NCI-H1694 treated with DMSO at 0.1 percent for 48 hours (cell line): Measurements from ENCODE around the gene AGXT.
"Not testable (repeated sequence)": the region's sequence is repeated elsewhere in the genome, so short reads cannot be mapped to it uniquely, and the experiment has no call there.

Experiments
- DNase-seq: peaks from one replicate; lab custom pipeline; 2025; lab: John Stamatoyannopoulos, UW

Gene AGXT

DNA sequence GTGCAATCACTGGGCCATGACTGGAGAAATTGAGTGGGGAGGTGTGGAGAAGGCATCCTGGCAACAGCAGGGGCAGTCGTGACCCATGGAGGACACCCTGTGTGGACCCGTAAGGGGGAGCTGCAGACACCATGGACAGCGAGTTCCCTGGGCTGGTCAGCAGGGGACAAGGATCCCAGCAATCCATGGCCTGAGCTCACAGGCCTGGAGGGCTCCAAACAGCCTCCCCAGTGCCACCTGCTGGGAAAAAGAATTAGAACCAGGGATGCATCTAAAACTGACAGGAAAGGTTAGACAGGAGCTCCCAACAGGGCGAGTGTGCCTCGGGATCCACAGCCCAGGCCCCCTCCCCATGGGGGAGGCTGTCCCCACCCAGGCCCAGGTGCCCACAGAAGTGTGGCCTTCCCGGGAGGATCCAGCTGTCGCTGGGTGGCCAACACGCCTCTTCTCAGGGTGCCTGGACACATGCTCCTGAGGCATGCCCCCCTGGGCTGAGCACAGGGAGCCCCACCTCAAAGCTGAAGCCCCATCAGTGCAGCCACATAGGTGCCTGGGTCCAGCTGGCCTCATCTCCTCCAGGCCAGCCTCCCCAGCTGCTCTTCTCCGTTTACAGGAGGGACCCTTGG is 28.1 kb upstream of the AGXT start:
- peak; percentile 23 for DNase-seq

DNA sequence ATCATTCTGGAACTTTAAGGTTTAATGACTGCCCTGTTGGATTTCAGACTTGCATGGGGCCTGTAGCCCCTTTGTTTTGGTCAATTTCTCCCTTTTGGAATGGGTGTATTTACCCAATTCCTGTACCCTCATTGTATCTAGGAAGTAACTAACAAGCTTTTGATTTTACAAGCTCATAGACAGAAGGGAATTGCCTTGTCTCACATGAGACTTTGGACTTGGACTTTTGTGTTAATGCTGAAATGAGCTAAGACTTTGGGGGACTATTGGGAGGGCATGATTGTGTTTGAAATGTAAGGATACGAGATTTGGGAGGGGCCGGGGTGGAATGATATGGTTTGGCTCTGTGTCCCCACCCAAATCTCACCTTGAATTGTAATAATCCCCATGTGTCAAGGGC is 22.3 kb upstream of the AGXT start:
- not testable (repeated sequence) for DNase-seq

DNA sequence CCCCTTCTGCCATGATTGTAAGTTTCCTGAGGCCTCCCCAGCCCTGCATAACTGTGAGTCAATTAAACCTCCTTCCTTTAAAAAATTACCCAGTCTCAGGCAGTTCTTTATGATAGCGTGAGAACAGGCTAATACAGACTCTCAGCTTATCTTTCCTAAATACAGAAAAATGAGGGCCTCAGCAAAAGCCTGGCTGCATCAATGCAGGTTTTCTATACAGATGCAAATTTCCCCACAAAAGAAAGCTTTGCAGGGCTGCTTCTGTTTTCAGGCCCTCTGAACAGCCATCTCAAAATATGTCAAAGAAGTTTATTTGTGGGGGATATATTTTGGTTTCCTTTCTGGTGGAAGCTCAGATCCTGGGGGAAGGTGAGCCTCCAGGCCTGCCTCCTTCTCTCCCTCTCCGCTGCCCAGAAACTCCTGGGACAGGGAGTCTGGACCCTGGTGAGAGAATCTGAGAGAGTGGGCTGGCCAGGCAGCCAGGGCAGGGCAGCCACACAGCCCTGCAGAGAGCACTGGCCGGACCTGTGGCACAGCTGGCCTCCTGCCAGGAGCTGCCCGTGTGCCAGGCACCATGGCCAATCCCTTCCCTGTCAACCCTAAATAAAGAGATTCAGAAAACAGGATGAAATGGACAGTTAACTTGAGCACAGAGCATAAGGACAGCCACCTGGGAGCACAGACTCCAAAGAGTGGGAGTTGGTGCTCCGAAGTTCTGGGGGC is 21.6 kb upstream of the AGXT start:
- DNase-seq, result no peak

DNA sequence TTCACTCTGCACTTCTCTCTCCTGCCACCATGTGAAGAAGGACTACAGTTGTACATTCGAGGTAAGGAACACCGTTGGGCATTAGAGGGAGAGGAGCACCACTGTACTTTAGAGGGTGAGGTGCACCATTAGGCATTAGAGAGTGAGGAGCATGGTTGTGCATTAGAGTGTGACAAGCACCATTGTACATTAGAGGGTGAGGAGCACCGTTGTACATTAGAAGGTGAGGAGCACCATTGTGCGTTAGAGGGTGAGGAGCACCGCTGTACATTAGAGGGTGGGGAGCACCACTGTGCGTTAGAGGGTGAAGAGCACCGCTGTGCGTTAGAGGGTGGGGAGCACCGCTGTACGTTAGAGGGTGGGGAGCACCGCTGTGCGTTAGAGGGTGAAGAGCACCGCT is 20.8 kb upstream of the AGXT start:
- no peak for DNase-seq

DNA sequence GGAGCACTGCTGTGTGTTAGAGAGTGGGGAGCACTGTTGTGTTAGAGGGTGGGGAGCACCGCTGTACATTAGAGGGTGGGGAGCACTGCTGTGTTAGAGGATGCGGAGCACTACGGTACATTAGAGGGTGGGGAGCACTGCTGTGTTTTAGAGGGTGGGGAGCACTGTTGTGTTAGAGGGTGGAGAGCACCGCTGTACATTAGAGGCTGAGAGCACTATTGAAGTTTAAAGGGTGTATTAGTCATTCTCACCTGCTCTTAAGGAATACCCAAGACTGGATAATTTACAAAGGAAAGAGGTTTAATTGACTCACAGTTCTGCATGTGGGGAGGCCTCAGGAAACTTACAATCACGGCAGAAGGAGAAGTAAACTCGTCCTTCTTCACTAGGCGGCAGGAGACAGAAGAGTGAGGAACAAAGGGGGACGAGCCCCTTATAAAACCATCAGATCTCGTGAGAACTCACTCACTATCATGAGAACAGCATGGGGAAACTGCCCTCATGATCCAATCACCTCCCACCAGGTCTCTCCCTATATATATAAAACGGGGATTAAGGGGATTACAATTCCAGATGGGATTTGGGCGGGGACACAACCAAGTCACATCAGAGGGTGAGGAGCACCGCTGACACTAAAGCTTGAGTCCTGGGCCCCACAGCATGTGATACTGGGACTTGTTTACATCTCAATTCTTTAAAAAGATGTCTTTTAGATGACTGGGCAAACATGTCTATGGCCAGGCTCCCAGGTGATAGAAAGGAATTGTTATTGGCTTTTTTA is 19.5 kb upstream of the AGXT start:
- DNase-seq, result no peak

DNA sequence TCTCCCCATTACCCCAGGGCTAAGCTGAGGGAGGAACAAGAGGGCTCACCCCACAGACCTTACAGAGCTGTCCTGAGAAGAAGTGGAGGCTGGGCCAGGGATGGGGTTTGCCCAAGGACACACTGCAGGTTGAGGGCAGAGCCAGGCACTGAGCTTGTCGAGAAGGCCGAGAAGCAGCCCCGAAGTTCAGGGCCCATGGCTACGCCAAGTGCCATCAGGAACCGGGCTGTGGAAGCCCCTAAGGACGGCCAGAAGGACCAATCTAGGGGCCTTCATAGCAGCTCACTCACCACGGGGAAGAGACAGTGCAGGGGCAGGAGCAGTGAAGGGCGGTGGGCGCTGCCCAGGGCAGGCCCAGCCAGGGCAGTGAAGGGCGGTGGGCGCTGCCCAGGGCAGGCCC is 18.6 kb upstream of the AGXT start:
- DNase-seq, result no peak

DNA sequence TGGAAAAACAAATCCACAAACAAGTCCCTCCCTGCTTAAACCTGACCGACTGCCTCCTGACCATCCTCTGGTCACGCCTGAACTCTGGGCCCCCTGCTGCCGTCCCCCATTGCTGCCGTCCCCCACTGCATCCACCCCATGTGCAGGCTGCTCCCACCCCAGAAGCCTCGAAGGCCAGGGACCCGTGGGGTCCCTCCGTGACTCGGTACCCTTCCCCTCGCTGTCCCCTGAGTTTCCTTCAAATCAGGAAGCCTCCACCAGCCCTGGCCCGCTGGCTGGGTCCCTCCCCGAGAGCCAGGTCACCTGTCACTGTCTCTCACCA is 17.9 kb upstream of the AGXT start:
- no peak for DNase-seq

DNA sequence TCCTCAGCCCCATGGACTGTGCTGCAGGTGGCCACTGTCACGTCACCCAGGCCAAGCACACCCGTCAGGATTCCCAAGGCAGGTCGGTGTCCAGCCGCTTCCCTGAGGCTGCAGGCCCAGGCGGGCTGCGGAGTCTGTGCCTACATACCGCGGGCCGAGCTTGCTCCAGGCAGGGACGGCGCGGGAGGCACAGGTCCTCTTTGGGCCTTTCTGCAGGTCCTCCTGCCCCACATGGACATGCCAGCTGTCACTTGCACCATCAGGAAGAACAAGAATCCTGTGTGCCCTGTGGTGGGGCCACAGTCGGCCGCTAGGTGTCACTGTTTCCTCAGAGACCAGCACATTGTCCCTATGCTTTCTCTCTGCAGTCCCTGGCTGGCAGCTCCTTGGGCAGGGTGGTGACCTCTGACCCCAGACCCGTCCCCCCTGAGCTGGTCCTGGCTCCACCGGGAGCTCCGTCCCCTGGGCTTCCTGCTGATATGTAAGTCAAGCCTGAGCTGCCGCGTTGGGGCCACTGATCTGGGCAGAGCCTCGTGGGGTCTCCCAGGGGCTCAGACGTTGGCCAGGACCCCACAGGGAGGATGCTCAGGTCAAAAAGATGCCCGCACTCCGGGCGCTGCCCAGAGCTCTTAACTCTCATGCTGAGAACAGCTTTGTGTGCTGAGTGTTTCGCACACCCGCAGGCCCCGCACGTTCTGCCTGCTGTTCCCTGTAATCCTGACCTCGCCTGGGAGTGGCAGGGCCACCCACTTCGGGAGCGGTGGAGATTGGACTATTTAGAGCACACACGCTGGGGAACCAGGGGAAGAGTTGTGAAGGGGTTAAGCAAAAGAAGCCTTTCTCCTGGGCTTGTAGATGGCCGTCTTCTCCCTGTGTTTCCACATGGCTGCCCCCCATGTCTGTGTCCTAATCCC is 17.3 kb upstream of the AGXT start:
- peak; percentile 71 for DNase-seq

DNA sequence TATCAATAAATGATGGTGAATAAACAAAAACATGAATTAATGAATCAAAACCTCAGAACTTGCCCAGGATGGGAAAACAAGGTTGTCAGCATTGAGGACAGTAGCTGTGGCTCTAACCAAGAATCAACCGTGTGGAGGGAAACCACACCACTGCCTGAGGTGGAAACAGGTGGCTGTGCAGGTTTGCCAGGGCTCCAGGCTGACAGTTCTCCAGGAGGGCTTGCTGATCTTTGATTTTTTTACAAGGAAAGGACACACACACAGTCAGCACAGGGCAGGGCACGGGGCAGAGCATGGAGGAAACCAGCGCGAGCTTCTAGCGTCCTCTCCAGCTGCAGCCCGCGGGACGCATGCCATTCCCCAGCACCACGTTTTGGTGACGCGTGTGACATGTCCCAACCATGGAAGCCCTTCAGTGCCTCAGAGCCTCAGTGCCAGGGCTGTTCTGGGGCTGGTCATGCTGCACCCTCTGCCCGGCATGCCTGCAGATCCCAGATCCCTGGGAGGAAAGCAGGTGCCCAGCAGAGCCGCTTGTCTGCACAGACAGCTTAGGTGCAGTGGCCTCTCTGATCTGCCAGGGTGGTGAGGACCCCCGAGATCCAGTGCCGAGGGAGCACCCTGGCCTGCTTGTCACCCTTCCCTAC is 15.8 kb upstream of the AGXT start:
- DNase-seq, result no peak

DNA sequence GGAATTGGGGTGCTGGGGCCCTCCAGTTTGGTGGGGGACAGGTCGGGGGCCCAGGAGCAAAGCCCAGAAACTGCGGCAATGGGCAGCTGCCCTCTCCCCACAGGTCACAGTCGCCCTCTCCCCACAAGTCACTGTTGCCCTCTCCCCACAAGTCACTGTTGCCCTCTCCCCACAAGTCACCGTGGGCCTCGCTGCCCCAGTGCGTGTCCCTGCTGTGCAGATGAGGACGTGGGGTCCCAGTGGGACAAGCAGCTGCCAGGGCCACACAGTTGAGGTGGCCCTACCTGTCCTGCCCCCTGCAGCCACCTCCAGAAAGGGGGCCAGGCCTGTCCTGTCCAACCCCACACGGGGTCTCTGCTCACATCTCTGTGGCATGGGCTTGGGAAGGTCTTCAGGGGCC is 13.0 kb upstream of the AGXT start:
- no peak for DNase-seq

DNA sequence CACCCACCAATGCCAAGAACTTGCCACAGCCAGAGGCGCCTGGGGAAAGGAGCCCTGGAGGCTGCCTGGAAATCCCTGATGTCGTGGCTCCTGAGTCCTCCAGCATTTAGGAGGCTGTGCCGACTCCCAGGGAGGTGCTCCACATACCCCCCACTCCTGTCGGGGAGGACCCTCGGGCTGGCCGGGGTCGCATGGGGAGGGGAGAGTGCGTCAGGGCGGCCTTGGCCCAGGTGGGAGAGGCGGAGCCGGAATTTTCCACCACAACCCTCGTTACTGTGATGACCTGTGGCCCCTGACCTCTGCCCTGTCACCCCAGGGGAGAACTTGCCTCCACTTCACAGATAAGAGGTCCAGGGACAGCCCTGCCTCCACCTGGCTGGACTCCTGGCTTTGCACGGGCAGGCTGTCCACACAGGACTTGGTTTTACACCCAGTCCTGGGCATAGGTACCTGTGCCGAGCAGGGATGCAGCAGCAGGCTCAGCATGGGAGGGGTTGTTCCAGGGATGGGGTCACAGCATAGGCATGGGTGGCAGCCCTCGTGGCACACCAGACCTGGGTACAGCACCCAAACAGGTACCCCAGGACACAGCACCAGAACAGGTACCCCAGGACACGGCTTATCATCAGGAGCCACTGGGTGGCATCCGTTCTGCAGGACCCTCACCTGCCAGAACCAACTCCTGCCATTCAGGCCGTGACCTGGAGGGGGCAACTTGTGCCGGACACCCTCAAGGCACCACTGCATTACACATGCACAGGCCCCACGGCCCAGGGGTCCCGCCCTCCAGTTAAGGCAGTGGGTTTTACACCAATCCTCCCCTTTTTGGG is 12.3 kb upstream of the AGXT start:
- DNase-seq, result no peak

DNA sequence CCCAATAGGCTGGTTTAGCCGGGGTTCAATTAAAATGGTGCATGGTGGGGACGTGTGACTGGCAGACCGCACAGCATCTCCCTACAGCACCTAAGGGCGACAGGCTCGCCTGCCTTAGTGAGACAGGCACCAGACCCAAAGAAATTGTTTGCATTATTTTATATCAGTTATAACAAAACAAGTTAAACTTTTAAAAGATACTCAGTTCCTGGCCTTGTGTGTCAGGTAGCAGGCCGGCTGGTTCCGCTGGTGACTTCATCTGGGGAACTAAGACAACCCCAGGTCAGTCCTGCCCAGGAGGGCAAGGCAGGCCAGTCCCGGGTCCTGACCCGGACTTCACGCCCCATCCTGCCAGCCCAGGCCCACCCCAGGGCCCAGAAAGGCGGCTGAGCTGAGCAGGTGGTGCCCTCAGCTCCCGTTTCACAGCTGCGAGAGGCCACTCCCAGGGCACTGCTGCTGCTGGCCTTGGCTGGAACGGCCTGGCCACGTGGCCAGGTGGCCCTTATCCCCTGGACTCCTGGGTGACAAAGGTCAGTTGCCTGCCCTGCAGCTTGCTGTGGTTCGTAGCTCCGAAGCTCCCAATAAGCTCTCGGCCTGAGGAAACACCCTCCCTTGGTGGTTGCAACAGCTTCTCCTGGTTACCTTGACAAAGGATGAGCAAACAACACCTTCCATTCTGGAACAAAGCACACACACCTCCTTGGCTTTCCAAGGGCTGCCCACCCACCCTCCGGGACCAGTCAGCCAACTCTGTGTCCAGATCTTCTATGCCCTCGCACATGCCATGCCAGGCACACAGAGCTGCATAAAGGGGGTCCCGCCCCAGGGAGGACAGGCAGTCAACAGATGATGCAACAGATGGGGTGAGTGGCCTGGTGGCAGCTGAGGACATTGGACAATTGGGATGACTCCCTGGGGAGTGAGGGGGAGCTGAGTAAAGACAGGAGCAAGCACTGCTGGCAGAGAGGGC is 11.3 kb upstream of the AGXT start:
- no peak for DNase-seq

DNA sequence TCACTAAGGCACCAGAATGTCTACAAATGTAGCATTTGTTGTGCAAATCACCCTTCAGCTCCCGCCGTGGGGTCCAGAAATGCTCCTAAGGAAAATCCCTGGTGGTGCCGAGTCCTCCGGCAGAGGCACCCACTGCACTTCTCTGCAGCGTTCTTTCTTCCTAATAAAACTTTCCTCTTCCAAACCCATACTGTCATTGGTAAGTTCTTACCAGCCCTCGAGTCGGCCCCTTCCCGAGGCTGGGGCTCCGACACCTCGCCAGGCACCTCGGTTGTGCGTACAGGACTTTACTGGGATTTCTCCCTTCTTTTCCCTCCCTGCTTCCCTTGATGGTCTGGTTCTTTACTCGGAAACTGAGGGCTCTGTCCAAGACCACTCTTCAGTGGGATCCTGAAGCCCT is 10.3 kb upstream of the AGXT start:
- no peak for DNase-seq

DNA sequence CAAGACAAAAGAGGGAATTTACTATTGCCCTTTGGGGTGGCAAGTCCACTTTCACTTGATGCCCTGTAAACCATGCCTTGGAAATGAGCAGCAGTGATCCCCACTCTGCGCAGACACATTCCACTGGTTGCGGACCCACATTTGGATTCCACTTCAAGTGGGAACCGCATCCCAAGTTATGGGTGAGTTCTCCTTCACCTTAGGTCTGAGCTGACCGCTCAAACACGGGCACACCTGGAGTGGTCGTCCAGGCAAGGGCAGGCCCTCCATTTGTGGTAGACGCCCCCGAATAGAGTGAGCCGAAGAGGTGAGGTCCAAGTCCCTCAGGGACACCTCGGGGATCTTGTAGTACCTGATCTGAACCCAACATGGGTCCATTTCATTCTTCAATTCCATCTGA is 9.8 kb upstream of the AGXT start:
- no peak for DNase-seq

DNA sequence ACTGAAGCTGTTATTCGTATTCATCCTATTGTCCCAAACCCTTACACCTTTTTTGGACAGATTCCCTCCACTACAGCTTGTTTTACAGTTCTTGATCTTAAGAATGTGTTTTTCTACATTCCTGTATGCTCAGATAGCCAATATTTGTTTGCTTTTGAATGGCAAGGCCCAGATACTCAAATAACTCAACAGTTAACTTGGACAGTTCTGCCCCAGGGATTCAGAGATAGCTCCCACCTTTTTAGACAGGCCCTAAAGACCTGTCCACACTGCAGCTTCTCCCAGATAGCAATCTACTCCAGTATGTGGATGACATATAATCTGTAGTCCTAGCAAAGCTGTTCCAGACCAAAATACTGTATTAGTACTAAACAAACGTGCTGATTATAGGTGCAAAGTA is 7.1 kb upstream of the AGXT start:
- no peak for DNase-seq

DNA sequence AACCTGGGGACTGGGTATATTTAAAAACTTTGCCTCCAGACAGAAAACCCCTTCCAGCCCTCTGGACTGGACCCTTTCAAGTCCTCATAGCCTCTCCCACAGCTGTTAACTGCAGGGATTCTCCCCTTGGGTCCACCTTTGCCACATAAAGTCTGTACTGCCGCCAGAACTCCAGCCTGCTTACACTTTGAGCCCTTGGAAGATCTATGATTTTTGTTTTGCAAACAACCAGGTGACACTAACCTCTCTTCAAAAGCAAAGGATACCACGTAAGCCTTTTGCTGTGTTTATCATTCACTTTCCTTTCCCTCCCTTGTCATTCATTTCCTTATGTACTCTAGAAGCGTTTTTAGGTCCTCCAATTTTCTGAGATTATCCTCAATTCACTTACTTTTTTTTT is 4.1 kb upstream of the AGXT start:
- no peak for DNase-seq

DNA sequence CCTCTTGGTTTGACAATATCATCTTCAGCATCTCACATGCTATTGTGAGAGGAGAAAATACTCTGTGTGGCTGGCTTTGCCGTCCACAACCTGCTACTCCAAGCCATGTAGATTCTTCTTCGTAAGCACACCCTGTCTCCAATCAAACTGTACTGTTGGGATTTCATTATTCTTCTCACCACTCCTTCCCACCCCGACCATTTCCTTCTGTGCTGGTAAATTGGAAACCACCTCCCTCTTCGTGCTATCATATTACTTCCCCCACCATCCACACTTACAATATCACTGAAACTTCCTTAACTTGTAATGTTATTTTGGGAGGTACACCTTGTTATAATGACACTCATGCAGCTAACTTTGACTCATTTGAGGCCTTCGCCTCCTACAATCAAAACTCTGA is 3.2 kb upstream of the AGXT start:
- DNase-seq, result no peak

DNA sequence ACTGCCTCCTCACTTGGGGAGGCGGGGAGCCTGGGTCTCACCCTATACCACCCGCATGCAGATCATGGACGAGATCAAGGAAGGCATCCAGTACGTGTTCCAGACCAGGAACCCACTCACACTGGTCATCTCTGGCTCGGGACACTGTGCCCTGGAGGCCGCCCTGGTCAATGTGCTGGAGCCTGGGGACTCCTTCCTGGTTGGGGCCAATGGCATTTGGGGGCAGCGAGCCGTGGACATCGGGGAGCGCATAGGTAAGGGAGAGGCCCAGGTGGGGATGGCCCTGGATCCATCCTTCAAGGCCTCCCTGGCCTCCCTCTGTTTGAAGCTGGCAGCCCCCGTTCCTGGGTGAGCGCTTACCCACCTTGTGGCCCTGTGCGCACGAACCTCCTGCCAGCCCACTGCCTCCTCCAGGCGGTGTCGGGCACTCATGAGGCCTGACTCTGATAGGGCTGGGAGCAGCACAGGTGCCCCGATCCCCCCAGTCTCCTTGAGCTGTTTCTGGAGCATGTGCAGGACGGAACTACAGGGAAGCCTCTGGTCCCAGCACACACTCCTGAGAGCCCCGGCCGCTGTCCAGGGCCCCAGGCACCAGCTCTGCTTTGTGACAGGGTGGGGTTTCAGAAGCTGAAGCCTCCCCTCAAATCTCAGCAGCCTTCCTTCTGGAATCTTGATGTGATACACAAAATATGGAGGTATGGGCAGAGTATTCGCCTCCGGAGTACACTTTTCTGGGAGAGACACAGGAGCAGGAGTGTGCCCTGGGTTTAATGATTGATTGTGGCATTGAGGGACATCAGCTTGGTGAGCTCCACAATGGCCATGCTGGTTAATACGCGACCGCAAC is 708 bp downstream of the AGXT start:
- no peak for DNase-seq
